Vagina (tissue), 2 donors: Measurements from ENCODE around the gene NAAA.

Experiments
- CTCF ChIP-seq, 3 experiments: fragments of 450-650 bp in 2 of 3; fragments of 200-600 bp in 1 of 3; sonication (generic) in 1 of 3; IDR thresholded peaks; one replicate each; pipeline ENCODE4 v1.5.1; 2017 to 2019; ENCODE audit warnings: antibody characterized with exemption in 3 of 3, mild to moderate bottlenecking in 2 of 3, moderate library complexity in 2 of 3
- POLR2A ChIP-seq, 2 donors: fragments of 450-650 bp; IDR thresholded peaks; one replicate each; pipeline ENCODE4 v1.6.1; 2017; ENCODE audit warnings: antibody characterized with exemption in 2 of 2, mild to moderate bottlenecking in 2 of 2, moderate library complexity in 2 of 2
- POLR2AphosphoS5 ChIP-seq, 2 donors: sonication (generic); formaldehyde crosslinking; IDR thresholded peaks; one replicate each; pipeline ENCODE4 v1.9.0; 2017; ENCODE audit warnings: antibody characterized with exemption in 2 of 2, mild to moderate bottlenecking in 2 of 2, low read depth in 1 of 2; ENCODE audit not compliant: insufficient read depth in 1 of 2

GRCh38 chr4:75869100-75869499, 71.7 kb downstream of the NAAA start:
- TF ChIP-seq CTCF (IDR thresholded peaks at IDR 0.05) (no peak), POLR2A (IDR thresholded peaks at IDR 0.05) (no peak), POLR2AphosphoS5 (IDR thresholded peaks at IDR 0.05; ENCODE audit: insufficient read depth in 1 of 2, low read depth in 1 of 2) (no peak)
